RWPE2 (cell line): ENCODE results near the gene OOSP3.

Experiments used
- ATAC-seq: fragments of 200-7000 bp; cut with Tn5 transposase; 3 replicates; pipeline ENCODE4 v1.9.1; 2021; ENCODE audit warnings: low read depth
- DNase-seq: peaks from one replicate; pipeline ENCODE4 v3.0.0-alpha.2; 2020; ENCODE audit warnings: low spot score
- H3K27ac ChIP-seq: fragments of 450-650 bp; 2 replicates; pipeline ENCODE4 v1.5.1; 2017; ENCODE audit warnings: mild to moderate bottlenecking; ENCODE audit not compliant: poor library complexity, severe bottlenecking
- H3K27me3 ChIP-seq: fragments of 250-450 bp; sonication (Bioruptor Pico); 2 replicates; pipeline ENCODE4 v1.5.1; 2021; ENCODE audit warnings: mild to moderate bottlenecking, moderate library complexity; ENCODE audit not compliant: insufficient read depth, poor library complexity, severe bottlenecking
- H3K36me3 ChIP-seq: fragments of 250-450 bp; sonication (Bioruptor Pico); 2 replicates; pipeline ENCODE4 v1.5.1; 2020; ENCODE audit warnings: low read depth, mild to moderate bottlenecking, moderate library complexity
- H3K4me1 ChIP-seq: fragments of 250-450 bp; sonication (Bioruptor Pico); 2 replicates; pipeline ENCODE4 v1.5.1; 2021; ENCODE audit warnings: mild to moderate bottlenecking, moderate library complexity; ENCODE audit not compliant: insufficient read depth, poor library complexity, severe bottlenecking
- H3K4me3 ChIP-seq: fragments of 250-450 bp; sonication (Bioruptor Pico); 2 replicates; pipeline ENCODE4 v1.5.1; 2021; ENCODE audit warnings: mild to moderate bottlenecking, moderate library complexity; ENCODE audit not compliant: severe bottlenecking
- H3K9me3 ChIP-seq: fragments of 250-450 bp; sonication (Bioruptor Pico); 2 replicates; pipeline ENCODE4 v1.5.1; 2021; ENCODE audit warnings: mild to moderate bottlenecking, moderate library complexity; ENCODE audit not compliant: severe bottlenecking
- CTCF ChIP-seq: fragments of 450-650 bp; IDR thresholded peaks from one replicate; pipeline ENCODE4 v1.5.1; 2017; ENCODE audit warnings: mild to moderate bottlenecking, moderate library complexity; ENCODE audit not compliant: poor library complexity, severe bottlenecking

The OOSP3 gene

GRCh38 chr11:59918480-59918879 lies 39.9 kb downstream of the OOSP3 start:
- H3K27me3 ChIP-seq, result no peaks in the 10 kb centered on the region
- H3K4me3 ChIP-seq, result no peak overlapping the region
- H3K9me3 ChIP-seq, result no peaks in the 10 kb centered on the region
- DNase-seq (no peak), ATAC-seq (no peak)
- no peaks in the 10 kb centered on the region for H3K36me3 ChIP-seq
- no peaks in the 10 kb centered on the region for H3K4me1 ChIP-seq
- TF ChIP-seq CTCF, result no peak
- no peak overlapping the region for H3K27ac ChIP-seq

- no peaks in the 10 kb centered on the region for H3K4me1 ChIP-seq
- peak; percentile 82 for TF ChIP-seq CTCF
- no peaks in the 10 kb centered on the region for H3K27me3 ChIP-seq
- DNase-seq (no peak), ATAC-seq (peak; percentile 66; the same call in 2 of the 3 replicates)
- no peak overlapping the region for H3K27ac ChIP-seq
- no peak overlapping the region for H3K4me3 ChIP-seq
- H3K9me3 ChIP-seq, result no peaks in the 10 kb centered on the region
- no peaks in the 10 kb centered on the region for H3K36me3 ChIP-seq
Observed at GRCh38 chr11:59918987-59919589, 40.5 kb downstream of the OOSP3 start.

- H3K27ac ChIP-seq, result no peak overlapping the region
- no peaks in the 10 kb centered on the region for H3K36me3 ChIP-seq
- no peak for TF ChIP-seq CTCF
- peaks cover 2% of the 10 kb centered on the region for H3K9me3 ChIP-seq
- no peak overlapping the region for H3K4me3 ChIP-seq
- ATAC-seq (no peak), DNase-seq (no peak)
- no peaks in the 10 kb centered on the region for H3K27me3 ChIP-seq
- H3K4me1 ChIP-seq, result no peaks in the 10 kb centered on the region
Observed at GRCh38 chr11:59923813-59924212, 45.2 kb downstream of the OOSP3 start.

- TF ChIP-seq CTCF, result no peak
- H3K4me3 ChIP-seq, result no peak overlapping the region
- no peaks in the 10 kb centered on the region for H3K4me1 ChIP-seq
- no peaks in the 10 kb centered on the region for H3K36me3 ChIP-seq
- no peaks in the 10 kb centered on the region for H3K27me3 ChIP-seq
- DNase-seq, result no peak
- H3K9me3 ChIP-seq, result no peaks in the 10 kb centered on the region
- H3K27ac ChIP-seq, result no peak overlapping the region
- ATAC-seq, result no peak
Observed at GRCh38 chr11:59931688-59932087, 53.1 kb downstream of the OOSP3 start.

- Histone ChIP-seq H3K4me3 (no peak within 1 kb of the TSS), H3K27me3 (no peaks in the 10 kb centered on the region)
- no peak for TF ChIP-seq CTCF
Observed at GRCh38 chr11:59938132-59938531, 59.5 kb downstream of the OOSP3 start, which contains the start of gene OOSP1. Gene OOSP1, plus strand, starts transcription at chr11:59938432. Its CDS starts 23 bp downstream, at chr11:59938455.

More at GRCh38 chr11:59938132-59938531, 59.5 kb downstream of the OOSP3 start, which contains the start of gene OOSP1:
- Histone ChIP-seq H3K36me3 (no peaks in the 10 kb centered on the region), H3K27ac (no peak within 1 kb of the TSS), H3K4me1 (no peaks in the 10 kb centered on the region), H3K9me3 (no peaks in the 10 kb centered on the region)
- DNase-seq (no peak), ATAC-seq (no peak)
